NCI-H82 (cell line): ENCODE data around the gene OR5K2.

ENCODE experiments used
- DNase-seq: peaks from one replicate; lab custom pipeline; 2025; lab: John Stamatoyannopoulos, UW

The OR5K2 gene

DNA sequence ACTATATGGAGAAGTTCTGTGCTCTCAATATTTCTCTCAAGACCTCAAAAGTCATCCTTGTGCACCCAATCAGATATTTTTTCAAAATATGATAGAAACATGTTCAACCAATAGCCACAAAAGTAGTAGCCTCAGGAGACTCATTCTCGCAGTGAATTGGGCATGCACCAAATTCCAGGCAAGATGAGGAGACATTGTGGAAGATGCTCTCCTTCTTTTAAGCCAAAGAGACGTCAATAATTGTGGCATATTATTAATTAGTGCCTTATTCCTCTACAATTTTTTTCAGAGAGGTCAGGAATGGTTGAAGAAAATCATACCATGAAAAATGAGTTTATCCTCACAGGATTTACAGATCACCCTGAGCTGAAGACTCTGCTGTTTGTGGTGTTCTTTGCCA, at the start of gene OR5K2:
Gene OR5K2 (plus strand): TSS at position 301 of the 400 bp plus-strand sequence. CDS start 0 bp downstream, at position 301.
- no peak for DNase-seq

DNA sequence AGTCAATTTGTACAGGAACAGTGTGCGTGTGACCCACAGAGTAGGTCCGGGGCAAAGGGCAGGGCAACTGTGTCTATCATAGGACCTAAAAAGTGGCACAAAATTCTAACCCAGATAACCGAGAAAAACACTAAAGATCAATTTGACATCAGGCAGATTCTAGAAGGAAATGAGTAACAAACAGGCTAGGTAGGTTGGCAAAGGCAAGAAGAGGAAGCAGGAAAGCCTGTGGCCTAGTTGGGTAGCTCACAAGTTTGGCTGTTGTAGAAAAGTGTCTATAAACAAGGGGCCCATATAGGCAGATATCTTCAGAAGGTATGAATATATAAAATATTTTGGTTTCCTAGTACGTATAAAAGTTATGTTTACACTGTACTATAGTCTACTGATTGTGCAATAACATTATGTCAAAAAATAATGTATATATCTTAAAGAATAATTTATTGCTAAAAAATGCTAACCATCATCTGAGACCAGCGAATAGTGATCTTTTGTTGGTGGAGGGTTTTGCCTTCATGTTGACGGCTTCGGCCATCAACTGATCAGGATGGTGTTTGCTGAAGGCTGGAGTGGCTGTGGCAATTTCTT, 47.8 kb upstream of the OR5K2 start:
- no peak for DNase-seq

DNA sequence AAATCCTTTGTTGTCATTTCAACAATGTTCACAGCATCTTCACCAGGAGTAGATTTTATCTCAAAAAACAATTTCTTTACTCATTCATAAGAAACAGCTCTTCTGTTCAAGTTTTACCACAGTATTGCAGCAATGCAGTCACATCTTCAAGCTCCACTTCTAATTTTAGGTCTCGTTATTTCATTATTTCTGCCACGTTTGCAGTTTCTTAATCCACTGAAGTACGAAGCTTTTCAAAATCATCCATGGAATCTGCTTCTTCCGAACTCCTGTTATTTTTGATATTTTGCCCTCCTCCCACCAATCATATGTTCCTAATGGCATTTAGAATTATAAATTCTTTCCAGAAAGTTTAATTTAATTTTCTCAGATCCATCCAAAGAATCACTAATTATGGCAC, 47.1 kb upstream of the OR5K2 start:
- DNase-seq: no peak

DNA sequence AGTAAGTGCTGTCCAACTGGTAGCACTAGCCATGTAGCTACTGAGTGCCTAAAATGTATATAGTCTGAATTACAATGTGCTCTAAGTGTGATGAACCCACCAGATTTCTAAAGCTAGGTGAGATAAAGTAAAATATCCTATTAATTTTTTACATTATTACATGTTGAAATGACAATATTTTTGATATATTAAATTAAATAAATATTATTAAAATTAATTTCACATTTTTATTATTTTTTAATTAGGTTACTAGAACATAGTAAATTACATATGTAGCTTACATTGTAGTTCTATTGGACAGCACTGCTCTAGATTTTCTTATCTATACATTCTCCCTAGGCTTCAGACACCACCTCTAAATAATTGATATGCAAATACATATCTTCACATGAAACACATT, 43.7 kb upstream of the OR5K2 start:
- no peak for DNase-seq

DNA sequence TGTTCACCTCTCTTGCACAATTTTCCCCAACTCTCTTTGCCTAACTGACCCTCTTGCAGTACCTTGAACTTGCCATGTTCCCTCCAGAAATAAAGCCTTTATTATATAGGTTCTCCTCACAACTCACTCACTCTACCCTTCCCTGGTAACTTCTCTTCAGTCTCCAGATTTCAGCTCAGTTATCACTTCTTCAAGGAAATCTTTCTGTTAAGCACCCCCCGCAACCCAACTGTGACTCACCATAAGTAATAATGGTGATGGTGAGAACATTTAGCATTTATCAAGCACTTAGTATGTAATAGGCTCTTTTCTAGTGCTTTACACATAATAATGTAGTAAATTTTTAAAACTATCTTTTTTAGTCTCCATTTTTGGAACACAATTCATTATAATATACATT, 42.6 kb upstream of the OR5K2 start:
- no peak for DNase-seq

DNA sequence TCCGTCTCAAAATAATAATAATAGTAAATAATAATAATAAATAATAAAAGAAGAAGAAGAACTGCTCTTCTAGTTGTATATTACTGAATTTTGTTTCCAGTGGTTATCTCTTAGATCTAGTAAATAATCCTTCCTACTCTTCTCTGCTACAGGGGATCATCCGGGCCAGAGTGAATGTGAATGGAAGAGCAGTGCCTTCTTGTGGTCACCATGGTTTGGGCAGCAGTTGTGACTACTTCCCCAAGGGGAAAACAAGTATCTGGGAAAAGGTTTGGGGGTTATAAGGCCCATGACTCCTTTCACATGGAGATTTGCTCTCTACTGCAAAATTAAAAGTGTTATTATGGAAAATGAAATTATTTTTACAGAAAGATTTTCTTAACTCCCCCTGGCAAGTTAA, 39.9 kb upstream of the OR5K2 start:
- DNase-seq: no peak

DNA sequence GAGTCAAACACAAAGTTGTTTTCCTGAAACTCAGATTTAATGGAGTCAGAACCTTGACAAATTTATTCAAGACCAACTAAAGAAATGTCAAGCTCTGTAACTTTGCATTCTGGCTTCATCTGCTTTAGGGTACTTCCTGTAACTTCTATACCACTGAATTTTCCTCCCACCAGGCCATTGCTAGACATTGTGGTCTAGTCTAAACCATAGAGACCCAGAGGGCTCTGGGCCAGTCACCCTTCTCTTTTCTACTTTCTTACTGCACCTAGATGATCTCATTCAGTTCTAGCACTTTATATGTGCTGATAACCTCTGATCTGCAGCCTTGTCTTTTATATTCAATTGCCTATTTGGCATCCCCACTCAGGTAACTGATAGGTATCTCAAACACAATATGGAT, 37.3 kb upstream of the OR5K2 start:
- DNase-seq: no peak

DNA sequence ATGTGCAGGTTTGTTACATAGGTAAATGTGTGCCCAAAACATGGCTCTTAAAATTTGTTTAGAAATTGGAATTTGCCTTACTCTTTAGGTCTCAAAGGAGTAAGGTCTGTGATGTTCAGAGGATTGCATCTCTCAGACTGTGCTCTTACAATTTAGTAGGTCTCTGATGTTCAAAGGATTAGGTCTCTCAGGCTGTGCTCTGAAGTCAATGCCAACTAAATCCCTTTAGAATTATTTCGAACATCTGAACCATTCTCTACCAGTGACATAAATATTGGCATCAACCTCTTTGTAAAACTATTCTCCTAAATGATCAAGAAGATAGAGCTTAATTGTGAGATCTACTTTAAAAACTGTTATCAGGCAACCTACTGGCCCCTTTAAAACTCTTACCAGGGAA, 34.6 kb upstream of the OR5K2 start, which contains the start of gene OR5K1:
Gene OR5K1 (plus strand): TSS at position 301 of the 400 bp plus-strand sequence. CDS start 6,376 bp downstream, outside the sequence.
- peak; percentile 7 for DNase-seq

DNA sequence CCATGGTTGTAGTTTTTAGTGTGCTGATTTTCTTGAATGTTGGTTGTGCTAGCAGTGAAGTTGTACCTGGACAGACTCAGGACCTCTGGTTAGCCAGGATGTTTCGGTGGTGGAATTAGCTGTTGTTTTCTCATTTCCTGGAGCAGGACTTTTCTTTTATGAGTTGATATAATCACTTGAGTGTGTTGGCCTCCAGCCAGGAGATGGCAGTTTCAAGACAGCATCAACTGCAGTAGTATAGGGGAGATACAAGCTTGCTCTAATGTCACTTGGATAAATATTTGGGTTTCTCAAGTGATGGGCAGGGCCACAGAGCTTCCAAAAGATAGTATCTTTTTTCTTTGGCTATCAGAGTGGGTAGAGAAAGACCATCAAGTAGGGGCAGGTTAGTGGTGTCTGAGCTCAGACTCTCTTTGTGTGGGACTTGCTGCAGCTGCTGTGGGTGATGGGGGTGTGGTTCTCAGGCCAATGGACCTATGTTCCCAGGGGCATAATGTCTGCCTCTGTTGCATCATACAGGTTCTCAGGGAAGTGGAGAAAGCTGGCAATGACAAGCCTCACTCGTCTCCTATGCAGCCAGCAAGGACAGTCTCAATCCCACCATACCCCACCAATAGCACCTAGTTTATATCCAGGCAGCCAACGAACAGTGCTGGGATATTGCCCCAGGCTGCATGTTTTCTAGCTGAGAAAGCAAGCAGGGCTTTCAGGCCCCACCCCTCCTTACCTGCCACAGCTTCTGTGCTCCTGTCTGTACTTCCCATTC, 14.6 kb upstream of the OR5K2 start:
- no peak for DNase-seq

DNA sequence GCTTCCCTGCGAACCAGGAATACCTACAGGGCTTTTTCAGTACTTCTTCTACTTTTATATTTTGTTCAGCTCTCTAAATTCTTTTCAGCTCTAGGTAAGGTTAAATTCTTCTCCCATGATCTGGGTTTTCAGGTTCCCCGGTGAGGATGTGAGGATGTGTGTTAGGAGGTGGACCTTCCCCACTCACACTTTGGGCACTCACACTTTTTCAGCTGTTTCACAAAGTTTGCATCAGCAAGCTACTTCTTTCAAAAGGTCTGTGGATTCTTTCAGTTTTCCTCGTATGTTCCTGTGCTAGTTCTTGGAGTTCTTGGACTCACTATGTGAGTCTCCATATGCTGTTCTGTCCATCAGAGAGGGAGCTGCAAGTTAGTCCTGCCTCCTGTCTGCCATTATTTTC, 13.9 kb upstream of the OR5K2 start:
- DNase-seq: no peak

DNA sequence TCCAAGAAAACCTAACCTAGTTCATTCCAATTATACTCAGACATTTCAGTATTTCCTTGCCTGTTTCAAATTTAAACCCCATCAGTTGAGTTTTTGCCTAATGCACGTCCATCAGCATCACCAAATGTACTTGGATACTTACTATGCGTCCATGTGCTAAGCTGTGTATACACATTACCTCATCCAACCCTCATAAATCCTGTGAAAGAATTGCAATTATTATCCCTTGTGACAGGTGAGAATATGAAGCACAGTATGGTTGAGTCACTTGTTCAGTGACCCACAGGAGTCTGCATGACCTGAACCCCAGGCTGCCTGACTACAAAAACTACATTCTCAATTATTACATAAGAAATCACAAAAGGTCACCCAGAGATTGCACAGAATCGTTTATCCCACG, 2.5 kb downstream of the OR5K2 start:
- DNase-seq: no peak

DNA sequence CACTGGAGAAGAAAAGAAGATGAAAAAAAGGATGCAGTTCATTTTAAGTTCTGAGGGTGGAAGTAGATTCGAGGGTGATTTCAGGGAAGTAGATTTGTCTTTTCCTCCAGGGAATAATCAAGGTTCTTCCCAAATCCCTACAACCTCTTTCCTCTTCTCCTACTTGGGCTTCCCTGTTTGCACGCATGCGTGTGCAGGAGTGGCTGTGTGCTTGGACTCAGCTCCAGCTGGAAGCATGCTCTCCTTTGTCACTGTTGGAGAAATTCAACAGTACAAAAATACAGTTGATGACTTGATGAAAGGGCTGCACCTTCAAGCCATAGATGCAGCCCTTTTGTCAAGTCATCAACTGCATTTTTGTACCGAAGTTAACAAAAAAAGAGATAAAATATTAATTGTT, 3.8 kb downstream of the OR5K2 start:
- peak; percentile 14 for DNase-seq

DNA sequence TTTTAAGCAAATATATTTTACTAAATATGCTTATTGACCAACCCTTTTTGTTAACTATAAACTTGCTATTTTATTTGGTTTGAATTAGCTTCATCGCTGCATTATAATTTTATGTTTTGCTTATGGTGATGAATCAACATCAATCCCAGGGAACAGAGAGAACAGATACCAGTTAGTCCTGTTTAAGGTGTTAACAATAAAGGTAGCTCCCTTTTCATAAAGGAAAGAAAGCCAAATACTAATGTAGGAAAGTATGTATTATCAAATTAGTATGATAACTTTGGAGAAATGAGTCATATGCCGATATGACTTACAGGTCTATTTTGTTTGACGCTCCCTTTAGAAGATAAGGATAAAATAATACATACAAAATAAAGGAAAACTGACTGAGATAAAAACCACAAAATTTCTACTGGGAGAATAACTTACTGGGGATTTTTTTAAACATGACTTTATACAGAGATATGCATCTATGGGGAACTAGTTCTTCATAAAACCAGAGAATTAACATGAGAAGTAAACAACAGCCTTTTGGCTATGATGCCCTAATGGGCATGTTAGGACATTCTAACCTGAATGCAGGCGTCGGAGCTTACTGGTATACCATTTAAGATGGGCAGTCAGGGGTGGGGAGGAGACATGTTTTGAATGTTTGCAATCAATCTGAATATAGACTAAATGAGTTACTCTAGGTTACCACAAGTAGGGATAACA, 4.5 kb downstream of the OR5K2 start:
- no peak for DNase-seq

DNA sequence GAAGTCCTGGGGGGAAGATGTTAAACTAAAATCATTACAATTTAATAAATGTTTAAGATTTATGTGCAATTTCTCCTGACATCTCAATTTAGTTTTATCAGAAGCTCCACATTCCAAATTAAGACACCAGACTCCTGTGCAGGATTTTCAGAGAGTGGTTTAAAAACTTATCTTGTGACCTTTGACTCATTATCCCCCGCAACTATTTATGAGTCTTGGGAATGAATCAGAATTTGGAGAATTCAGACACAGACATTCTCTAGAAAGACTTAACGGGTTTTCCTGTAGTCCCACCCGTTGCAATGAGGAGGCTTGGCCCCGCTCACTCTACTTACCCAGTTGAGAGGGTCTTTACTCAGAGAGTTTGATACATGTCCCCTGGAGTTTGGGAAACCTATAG, 7.1 kb downstream of the OR5K2 start:
- no peak for DNase-seq

DNA sequence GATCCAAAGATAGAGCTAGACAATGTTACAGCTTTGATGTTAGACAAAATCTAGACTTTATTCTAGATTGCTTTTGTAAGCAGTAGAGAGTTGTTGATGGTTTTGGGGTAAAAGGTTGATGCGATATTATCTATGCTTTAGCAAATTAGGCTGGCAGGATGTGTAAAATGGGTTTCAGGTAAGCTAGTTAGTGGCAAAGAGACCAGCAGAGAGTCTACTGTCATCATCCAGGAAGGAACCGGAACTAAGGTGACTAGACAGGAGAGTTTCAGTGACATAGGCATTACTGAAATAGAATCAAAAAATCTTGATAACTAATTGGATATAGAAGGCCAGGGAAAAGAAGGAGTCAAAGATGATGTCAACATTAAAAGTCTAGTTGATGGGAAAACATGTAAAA, 11.1 kb downstream of the OR5K2 start:
- no peak for DNase-seq

DNA sequence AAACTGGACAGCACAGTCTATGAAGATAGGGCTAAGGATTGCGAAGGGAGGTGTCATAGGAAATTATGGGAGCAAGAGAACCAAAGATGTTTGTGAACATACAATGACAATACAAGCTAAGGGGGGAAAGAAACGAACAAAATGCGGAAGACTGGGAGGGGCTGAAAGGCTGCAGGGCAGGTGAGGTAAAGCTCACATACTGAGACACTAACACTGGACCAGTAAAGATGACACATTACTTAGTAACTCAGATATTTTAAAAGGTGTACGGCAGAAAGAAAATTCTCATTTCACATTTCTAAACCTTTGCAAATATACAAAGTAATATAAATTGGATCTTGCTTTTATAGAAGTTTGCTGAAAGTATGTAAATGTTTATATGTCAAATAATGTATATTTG, 15.1 kb downstream of the OR5K2 start:
- no peak for DNase-seq

DNA sequence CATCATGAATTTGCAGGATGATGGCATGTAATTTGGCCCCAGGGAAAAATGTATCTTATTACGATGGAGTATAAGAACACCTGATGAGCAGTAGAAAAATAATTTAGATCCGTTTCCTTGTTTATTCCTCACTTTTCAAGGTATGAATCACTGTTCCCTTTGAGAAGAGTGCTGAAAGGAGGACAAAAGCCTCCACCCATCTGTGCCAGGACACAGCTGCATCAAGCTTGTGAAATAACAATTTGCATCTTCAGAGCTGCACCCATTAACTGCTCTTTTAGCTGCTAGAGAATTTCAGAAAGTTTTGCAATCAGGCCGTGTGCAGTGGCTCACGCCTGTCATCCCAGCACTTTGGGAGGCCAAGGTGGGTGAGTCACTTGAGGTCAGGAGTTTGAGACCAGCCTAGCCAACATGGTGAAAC, 15.6 kb downstream of the OR5K2 start:
- DNase-seq: no peak

DNA sequence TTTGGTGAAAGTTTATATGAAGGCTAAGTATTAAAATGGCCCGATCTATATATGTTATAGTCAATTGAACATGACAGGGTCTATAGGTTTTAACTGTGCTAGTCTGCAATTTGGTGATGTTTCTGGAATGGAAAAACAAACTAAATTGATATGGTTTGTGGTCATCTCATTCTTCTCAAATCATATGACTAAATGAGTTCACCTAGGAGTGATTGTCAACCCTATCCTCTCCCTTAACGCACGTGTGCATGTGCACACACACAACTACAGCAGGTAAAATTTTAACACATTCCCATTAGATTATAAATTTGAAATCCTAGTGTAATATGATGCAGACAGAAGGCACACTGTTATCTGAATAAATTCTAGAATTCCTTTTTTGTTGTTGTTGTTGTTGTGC, 16.3 kb downstream of the OR5K2 start:
- no peak for DNase-seq

DNA sequence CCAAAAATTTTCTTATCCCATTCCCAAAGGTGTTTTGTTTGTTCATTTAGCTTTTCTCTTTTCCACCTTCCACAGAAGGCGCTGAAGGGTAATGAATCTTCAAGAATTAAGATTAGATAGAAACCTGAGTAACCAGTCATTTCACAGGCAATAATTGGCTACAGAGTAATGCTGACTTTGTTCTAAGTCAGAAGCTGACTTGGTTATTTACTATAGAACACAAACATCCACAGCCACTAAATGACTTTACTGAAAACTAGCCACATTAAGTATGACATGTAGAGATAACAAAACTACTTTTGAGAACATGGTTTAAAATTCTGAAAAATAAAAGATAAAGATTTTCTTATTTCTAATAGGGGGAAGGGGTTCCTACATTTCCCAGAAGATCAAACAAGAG, 17.5 kb downstream of the OR5K2 start:
- no peak for DNase-seq

DNA sequence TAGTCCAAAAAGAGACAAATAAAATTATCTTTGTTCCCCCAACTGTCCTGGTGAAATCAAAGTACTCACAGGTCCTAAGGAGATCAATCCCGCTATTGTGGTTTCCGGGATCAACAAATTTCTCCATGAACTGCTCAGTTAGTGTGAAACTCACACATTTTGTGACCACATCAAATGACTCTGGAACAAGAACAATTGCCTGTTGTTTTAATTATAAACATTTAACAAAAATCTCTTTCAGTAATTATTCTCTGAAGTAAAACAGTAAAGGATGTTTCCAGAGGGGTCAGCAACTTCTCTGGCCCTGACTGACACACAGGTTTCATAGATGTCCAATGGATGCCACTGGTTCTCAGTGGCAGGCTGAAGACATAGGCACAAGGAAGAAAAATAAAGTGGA, 21.3 kb downstream of the OR5K2 start:
- DNase-seq: no peak

DNA sequence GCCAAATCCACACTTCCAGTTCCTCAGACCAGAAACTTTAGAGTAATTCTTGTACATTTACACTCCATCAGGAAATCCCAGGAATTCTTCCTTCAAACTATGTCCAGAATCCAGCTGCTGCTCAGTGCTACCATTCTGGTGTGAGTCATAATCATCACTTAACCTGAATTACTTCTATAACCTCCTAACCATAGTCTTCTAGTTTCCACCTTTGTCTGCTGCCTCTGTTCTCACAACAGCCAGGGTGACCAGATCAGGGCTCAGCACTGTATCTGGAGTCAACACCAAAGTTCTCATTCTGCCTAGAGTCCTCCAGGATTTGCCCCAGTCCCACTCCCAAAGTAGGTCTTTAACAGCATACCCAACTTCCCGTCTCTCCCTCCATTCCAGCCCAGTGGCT, 21.9 kb downstream of the OR5K2 start:
- DNase-seq: no peak

DNA sequence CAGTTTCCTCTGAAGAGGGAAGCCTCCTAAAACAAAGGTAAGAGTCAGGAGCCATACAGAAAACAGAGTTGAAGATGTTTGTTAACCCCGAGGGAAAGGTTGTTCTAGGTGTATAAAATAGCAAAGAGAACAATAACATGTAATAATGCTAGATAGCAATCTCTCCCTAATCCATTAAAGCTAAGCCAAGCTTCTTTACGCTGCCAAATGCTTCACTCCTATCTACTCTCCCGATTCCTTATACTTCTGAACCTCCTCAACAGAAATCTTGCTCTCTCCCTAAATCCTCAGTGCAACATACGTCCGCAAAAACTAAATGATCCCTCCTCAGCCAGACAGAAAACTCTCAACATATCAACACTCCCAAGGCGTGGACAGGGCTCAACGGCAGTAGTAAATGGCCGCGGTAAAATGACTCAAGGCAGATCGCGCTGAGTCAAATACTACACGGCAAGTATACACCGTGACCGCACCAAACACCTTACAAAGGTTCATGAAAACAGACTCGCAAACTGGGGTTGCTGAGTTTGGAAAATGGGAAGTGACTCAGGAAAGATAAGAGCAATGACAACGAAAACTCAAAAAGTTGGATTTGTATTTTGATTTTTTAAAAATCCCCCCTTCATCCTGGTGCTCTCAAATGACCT, 24.5 kb downstream of the OR5K2 start:
- peak; percentile 70 for DNase-seq
